ENCODE measurements around the gene TRIM71.
"Not testable (repeated sequence)": the region's sequence is repeated elsewhere in the genome, so short reads cannot be mapped to it uniquely, and the experiment has no call there.

Gene TRIM71

DNA sequence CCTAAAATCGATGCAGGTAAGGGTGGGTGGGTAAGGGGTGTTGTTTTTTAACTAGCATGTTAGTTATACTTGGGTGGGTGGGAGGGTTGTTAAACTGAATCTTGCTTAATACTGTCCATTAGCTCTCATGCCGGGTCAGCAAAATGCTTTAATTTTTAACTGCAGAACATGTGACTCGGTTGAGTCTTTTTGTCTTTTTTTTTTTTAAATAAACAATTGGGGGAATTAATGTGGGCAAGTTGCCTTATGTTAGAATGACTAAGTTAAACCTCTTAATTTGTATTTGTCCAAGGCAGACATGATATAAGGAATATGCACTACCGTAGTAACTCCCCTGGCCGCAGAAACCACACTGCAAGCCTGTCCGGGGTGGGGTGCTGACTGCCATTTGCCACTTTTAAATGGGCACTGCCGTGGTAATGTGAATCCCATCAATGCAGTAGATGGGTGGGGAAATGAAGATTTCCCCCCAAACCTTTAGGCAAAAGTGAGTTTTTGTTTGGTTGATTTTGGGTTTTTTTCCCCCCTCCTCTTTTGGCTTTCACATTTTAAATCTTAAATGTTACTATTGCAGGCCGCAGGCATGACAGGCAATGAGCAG lies 79.3 kb downstream of the TRIM71 start:
- H3K4me1 ChIP-seq (ENCODE audit: insufficient read depth, low read length), result no peaks in the 10 kb centered on the region
- peaks cover 47% of the 10 kb centered on the region for H3K36me3 ChIP-seq (ENCODE audit: insufficient read depth, low read length)
- no peaks in the 10 kb centered on the region for H3K27me3 ChIP-seq (ENCODE audit: insufficient read depth, low read length)

DNA sequence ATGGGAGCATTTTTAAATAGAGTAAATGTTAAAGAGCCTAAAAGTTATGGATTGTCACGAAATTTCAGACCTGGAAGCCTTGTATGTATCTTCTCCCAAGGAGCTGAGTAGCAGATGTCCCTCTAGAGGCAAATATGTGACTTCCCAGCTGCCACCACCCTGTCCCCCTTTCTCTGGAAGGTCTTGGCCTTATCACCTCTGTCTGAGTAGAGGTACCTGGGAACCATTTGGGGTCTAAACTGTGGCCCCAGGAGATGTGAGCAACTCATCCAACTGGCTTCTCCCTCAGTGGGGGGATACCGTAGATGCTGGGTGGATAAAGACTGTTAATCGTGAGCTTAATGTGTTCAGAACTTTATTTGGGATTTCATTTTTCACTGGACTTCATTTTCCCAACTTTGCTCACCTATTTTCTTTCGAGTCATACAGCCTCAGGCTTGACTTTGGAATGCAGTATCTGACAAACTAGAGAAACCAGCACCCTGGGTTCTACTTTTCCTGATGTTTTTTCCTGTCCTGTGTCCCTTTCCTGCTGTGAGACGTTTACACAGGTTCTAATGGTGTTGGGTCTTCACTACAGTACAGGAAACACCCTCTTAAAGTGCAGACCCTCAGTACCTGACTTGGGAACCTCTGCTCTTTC lies 80.3 kb downstream of the TRIM71 start:
- Histone ChIP-seq H3K9me3 (ENCODE audit: low read length) (no peaks in the 10 kb centered on the region), H3K4me1 (ENCODE audit: insufficient read depth, low read length) (no peaks in the 10 kb centered on the region), H3K27me3 (ENCODE audit: insufficient read depth, low read length) (no peaks in the 10 kb centered on the region), H3K36me3 (ENCODE audit: insufficient read depth, low read length) (peaks cover 37% of the 10 kb centered on the region), H3K4me3 (ENCODE audit: low read length) (no peak overlapping the region), H2AFZ (ENCODE audit: low read depth, low read length) (no peak overlapping the region)

More for the DNA sequence above, 79.3 kb downstream of the TRIM71 start:
- Histone ChIP-seq H3K4me3 (ENCODE audit: low read length) (no peak overlapping the region), H3K9me3 (ENCODE audit: low read length) (no peaks in the 10 kb centered on the region), H2AFZ (ENCODE audit: low read depth, low read length) (no peak overlapping the region)

DNA sequence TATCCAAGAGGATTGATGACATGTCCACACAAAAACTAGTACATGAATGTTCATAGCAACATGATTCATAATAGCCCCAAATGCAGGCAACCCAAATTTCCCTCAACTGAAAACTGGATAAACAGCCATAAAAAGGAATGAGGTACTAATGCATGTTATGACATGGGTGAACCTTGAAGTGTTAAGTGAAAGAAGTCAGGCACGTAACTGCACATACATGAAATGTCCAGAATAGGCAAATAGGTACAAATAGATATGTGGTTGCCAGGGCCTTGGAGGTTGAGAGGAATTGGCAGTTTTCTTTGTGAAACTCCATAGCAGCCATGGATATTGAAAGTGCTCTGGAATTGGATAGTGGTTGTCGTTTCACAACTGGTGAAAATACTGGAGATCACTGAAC lies 81.5 kb downstream of the TRIM71 start:
- peaks cover 26% of the 10 kb centered on the region for H3K36me3 ChIP-seq (ENCODE audit: insufficient read depth, low read length)
- no peaks in the 10 kb centered on the region for H3K27me3 ChIP-seq (ENCODE audit: insufficient read depth, low read length)
- no peak overlapping the region for H3K4me3 ChIP-seq (ENCODE audit: low read length)
- H3K4me1 ChIP-seq (ENCODE audit: insufficient read depth, low read length), result no peaks in the 10 kb centered on the region
- H2AFZ ChIP-seq (ENCODE audit: low read depth, low read length), result no peak overlapping the region
- no peaks in the 10 kb centered on the region for H3K9me3 ChIP-seq (ENCODE audit: low read length)

DNA sequence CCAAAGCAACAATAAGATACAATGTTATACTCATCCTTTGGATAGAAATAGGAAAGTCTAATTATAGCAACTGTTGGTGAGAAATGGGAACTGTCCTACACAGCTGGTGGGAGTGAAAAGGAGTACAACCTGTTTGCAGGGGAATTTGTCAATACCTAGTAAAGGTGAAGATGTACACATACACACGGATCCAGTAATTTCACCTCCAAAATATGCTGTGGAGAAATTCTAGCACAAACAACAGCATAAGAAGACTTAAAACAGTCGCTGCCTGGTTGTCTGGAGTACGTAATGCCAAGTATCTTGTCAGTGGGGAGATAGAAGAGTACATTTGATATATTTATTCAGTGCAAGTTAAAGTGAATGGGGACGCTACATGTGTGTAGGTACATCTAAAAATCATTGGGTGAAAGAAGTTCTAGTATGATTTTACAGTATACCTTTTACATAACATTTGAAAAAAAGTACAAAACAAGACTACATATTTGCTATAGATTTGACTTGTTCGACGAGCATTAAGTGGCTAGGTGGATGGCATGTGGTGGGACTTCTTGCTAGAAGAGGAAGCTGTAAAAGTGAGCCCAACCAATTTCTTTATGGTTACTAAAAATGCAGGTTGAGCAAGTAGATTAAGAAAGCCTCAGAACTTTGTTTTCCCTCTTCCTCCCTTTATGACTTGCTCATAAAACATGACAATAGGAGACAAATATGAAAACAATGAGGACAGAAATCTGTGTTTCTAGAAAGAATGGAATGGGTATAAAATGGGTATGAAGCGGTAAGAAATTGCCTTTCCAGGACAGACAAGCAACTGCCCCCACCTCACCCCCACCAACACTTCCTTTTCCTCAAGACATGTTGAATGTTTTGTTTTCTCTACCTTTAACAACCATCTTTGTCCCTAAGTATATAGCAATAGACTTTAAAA lies 83.5 kb downstream of the TRIM71 start:
- H3K36me3 ChIP-seq (ENCODE audit: insufficient read depth, low read length), result peaks cover 12% of the 10 kb centered on the region
- H3K27me3 ChIP-seq (ENCODE audit: insufficient read depth, low read length), result no peaks in the 10 kb centered on the region
- no peak overlapping the region for H2AFZ ChIP-seq (ENCODE audit: low read depth, low read length)
- no peaks in the 10 kb centered on the region for H3K4me1 ChIP-seq (ENCODE audit: insufficient read depth, low read length)
- no peaks in the 10 kb centered on the region for H3K9me3 ChIP-seq (ENCODE audit: low read length)
- no peak overlapping the region for H3K4me3 ChIP-seq (ENCODE audit: low read length)

DNA sequence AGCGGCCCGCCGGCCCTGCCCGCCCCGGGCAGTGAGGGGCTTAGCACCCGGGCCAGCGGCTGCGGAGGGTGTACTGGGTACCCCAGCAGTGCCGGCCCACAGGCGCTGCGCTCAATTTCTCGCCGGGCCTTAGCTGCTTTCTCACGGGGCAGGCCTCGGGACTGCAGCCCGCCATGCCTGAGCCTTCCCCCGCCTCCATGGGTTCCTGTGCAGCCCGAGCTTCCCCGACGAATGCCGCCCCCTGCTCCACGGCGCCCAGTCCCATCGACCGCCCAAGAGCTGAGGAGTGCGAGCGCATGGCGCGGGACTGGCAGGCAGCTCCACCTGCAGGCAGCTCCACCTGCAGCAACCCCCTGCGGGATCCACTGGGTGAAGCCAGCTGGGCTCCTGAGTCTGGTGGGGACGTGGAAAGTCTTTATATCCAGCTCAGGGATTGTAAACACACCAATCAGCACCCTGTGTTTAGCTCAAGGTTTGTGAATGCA lies 85.1 kb downstream of the TRIM71 start:
- not testable (repeated sequence) for H3K36me3 ChIP-seq (ENCODE audit: insufficient read depth, low read length); H3K27me3 ChIP-seq (ENCODE audit: insufficient read depth, low read length); H2AFZ ChIP-seq (ENCODE audit: low read depth, low read length); H3K4me3 ChIP-seq (ENCODE audit: low read length); H3K4me1 ChIP-seq (ENCODE audit: insufficient read depth, low read length); H3K9me3 ChIP-seq (ENCODE audit: low read length)

DNA sequence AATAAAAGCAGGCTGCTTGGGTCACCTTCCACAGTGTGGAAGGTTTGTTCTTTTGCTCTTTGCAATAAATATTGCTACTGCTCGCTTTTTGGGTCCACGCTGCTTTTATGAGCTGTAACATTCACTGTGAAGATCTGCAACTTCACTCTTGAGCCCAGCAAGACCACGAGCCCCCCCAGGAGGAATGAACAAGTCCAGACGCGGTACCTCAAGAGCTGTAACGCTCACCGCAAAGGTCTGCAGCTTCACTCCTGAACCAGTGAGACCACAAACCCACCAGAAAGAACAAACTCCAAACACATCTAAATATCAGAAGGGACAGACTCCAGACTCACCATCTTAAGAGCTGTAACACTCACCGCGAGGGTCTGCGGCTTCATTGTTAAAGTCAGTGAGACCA lies 86.2 kb downstream of the TRIM71 start:
- no peak overlapping the region for H2AFZ ChIP-seq (ENCODE audit: low read depth, low read length)
- no peaks in the 10 kb centered on the region for H3K4me1 ChIP-seq (ENCODE audit: insufficient read depth, low read length)
- H3K4me3 ChIP-seq (ENCODE audit: low read length), result no peak overlapping the region
- H3K9me3 ChIP-seq (ENCODE audit: low read length), result no peaks in the 10 kb centered on the region
- no peaks in the 10 kb centered on the region for H3K27me3 ChIP-seq (ENCODE audit: insufficient read depth, low read length)
- no peaks in the 10 kb centered on the region for H3K36me3 ChIP-seq (ENCODE audit: insufficient read depth, low read length)

DNA sequence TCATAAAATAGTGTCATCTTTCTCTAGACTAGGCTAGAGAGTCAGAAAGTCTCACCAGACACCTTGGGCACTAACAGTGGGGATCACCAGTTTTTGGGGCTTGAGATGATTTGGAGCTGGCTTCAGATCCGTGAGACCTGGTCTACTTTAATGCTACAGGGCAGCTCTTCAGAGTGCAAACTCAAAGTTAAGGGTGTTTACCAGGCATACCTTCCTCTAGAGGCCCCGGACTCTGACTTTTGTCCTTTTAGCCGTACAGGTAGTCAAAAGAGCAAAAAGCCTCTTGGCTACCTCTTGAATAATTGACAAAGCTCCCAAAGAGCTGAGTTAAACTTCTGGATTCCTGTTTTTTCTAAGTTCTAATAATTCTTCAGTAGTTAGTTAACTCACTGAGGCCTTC lies 92.2 kb downstream of the TRIM71 start:
- Histone ChIP-seq H2AFZ (ENCODE audit: low read depth, low read length) (no peak overlapping the region), H3K4me3 (ENCODE audit: low read length) (no peak overlapping the region), H3K27me3 (ENCODE audit: insufficient read depth, low read length) (no peaks in the 10 kb centered on the region), H3K36me3 (ENCODE audit: insufficient read depth, low read length) (no peaks in the 10 kb centered on the region), H3K9me3 (ENCODE audit: low read length) (no peaks in the 10 kb centered on the region), H3K4me1 (ENCODE audit: insufficient read depth, low read length) (no peaks in the 10 kb centered on the region)

DNA sequence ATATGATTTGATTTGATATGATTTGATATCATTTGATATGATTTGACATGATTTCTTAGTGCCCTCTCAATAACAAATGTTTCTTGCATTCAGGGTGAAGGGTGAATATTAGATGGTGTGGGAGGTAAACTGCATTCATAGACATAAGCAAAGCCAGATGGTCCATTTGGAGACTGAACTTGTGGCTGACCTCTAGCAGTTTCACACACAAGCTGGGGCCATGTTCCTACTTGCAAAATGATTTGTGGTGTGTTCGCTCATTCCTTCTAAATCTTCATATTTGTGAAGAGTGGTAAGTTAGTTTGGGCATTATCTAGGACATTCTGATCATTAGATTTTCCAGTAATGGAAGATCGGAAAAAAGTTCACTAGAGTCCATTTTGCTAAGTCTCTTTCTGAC lies 93.2 kb downstream of the TRIM71 start:
- no peaks in the 10 kb centered on the region for H3K27me3 ChIP-seq (ENCODE audit: insufficient read depth, low read length)
- no peaks in the 10 kb centered on the region for H3K4me1 ChIP-seq (ENCODE audit: insufficient read depth, low read length)
- no peaks in the 10 kb centered on the region for H3K36me3 ChIP-seq (ENCODE audit: insufficient read depth, low read length)
- H3K9me3 ChIP-seq (ENCODE audit: low read length), result no peaks in the 10 kb centered on the region
- no peak overlapping the region for H3K4me3 ChIP-seq (ENCODE audit: low read length)
- no peak overlapping the region for H2AFZ ChIP-seq (ENCODE audit: low read depth, low read length)

DNA sequence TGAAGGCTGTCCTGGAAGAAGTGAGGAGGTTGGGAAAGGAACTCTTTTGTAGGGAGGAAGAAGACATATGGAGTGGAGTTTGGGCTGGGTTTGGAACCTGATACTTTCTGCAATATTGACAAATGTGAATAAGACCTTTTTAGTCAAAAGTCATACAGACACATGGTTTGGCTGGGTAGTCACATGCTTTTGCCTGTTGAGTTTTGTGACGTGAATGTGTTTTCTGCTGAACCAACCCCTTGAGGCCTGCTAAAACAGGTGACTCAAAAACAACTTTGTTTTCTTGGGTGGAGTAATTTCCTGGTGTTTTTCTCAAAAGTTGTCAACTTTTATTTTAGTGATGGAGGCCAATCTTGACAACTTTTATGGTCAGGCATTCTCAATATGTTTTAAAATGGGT lies 94.2 kb downstream of the TRIM71 start:
- H3K4me1 ChIP-seq (ENCODE audit: insufficient read depth, low read length), result no peaks in the 10 kb centered on the region
- H3K27me3 ChIP-seq (ENCODE audit: insufficient read depth, low read length), result no peaks in the 10 kb centered on the region
- H3K4me3 ChIP-seq (ENCODE audit: low read length), result no peak overlapping the region
- no peaks in the 10 kb centered on the region for H3K36me3 ChIP-seq (ENCODE audit: insufficient read depth, low read length)
- no peak overlapping the region for H2AFZ ChIP-seq (ENCODE audit: low read depth, low read length)
- no peaks in the 10 kb centered on the region for H3K9me3 ChIP-seq (ENCODE audit: low read length)

DNA sequence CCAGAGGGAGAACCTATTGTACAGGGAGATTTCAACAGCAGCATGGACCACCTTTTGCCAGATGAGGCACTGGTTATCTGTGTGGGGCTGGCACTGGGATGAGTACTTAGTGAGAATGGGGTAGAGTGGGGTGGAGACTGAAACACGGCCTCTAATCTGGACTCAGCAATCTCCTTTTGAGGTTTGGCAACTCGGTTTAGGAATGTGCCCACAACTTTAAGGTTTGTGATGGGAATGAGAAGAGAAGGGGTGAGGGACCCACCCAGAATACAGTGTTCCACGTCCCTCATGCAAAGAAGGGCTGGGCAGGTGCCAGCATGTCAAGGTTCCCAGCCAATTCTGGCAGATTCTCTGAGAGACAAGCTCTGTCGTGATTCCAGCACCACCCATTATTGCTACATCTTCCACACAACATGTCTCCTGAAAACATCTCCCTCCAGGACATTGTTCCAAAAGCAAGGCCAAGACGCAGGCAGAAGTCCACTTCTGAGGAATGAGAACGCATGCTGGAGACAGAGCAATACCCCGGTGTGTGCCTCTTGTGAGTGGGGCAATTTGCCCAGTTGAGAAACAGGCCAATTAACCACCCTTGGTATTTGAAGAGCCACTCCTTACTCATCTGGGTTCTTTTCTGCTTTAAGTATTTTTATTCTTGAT lies 96.1 kb downstream of the TRIM71 start:
- Histone ChIP-seq H2AFZ (ENCODE audit: low read depth, low read length) (no peak overlapping the region), H3K9me3 (ENCODE audit: low read length) (no peaks in the 10 kb centered on the region), H3K27me3 (ENCODE audit: insufficient read depth, low read length) (no peaks in the 10 kb centered on the region), H3K36me3 (ENCODE audit: insufficient read depth, low read length) (no peaks in the 10 kb centered on the region), H3K4me1 (ENCODE audit: insufficient read depth, low read length) (no peaks in the 10 kb centered on the region), H3K4me3 (ENCODE audit: low read length) (no peak overlapping the region)

DNA sequence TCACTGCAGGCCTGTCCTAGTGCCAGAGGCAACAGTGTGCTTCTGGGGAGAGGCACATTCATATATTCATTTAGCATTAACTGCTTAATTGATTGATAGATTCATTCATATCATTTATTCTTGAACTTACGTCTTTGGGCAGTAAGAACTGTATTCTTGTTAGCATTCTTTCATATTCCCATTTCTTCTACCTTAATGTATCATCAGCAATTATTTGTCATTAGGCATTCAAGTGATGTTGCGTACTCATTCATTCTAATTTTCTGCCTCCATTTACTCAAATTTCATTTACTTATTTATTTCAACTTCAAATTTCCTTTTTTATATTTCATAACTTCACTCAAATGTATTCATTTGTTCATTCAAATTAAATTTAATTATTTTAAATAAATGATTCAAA lies 102.1 kb downstream of the TRIM71 start:
- H3K4me1 ChIP-seq (ENCODE audit: insufficient read depth, low read length), result no peaks in the 10 kb centered on the region
- no peaks in the 10 kb centered on the region for H3K27me3 ChIP-seq (ENCODE audit: insufficient read depth, low read length)
- no peak overlapping the region for H3K4me3 ChIP-seq (ENCODE audit: low read length)
- H2AFZ ChIP-seq (ENCODE audit: low read depth, low read length), result no peak overlapping the region
- H3K9me3 ChIP-seq (ENCODE audit: low read length), result no peaks in the 10 kb centered on the region
- no peaks in the 10 kb centered on the region for H3K36me3 ChIP-seq (ENCODE audit: insufficient read depth, low read length)

DNA sequence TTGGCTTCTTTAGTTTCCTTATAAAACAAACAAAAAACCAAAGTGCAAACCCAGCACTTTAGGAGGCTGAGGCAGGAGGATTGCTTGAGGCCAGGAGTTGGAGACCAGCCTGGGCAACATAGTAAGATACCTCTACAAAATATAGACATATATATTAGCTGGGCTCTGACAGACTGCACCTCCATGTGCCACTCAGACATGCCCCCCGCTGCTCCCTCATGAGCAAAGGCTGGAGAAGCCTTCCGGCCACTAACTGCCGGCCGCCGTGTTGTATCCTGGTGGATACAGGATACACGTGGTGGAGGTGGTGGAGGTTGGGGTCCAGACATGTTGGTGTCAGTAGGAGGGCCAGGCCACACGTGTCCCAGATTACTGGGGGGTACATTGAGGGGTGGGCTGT lies 104.3 kb downstream of the TRIM71 start:
- Histone ChIP-seq H3K4me1 (ENCODE audit: insufficient read depth, low read length) (no peaks in the 10 kb centered on the region), H3K9me3 (ENCODE audit: low read length) (no peaks in the 10 kb centered on the region), H3K27me3 (ENCODE audit: insufficient read depth, low read length) (no peaks in the 10 kb centered on the region), H3K4me3 (ENCODE audit: low read length) (no peak overlapping the region), H2AFZ (ENCODE audit: low read depth, low read length) (no peak overlapping the region), H3K36me3 (ENCODE audit: insufficient read depth, low read length) (no peaks in the 10 kb centered on the region)

DNA sequence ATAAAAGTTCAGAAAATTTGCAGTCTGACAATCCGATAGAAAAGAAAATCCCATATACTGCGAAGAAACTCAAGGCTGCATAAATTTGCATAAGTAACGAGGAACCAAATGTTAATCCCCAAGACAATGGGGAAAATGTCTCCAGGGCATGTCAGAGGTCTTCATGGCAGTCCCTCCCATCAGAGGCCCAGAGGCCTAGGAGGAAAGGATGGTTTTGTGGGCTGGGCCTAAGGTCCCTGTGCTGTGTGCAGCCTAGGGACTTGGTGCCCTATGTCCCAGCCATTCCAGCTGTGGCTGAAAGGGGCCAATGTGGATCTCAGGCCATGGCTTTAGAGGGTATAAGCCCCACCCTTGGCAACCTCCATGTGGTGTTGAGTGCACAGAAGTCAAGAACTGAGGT lies 112.4 kb downstream of the TRIM71 start:
- Histone ChIP-seq H3K4me1 (ENCODE audit: insufficient read depth, low read length) (no peaks in the 10 kb centered on the region), H2AFZ (ENCODE audit: low read depth, low read length) (no peak overlapping the region), H3K27me3 (ENCODE audit: insufficient read depth, low read length) (no peaks in the 10 kb centered on the region), H3K36me3 (ENCODE audit: insufficient read depth, low read length) (no peaks in the 10 kb centered on the region), H3K4me3 (ENCODE audit: low read length) (no peak overlapping the region), H3K9me3 (ENCODE audit: low read length) (peaks cover 3% of the 10 kb centered on the region)

Data from neuron (in vitro differentiated cells).